Embryonic facial prominence (tissue), 1 donor: Measurements from ENCODE around the gene PATL1.
"Not testable (repeated sequence)": the region's sequence is repeated elsewhere in the genome, so short reads cannot be mapped to it uniquely, and the experiment has no call there.

Source experiments
- DNase-seq: peaks from one replicate; pipeline ENCODE4 v3.0.0-alpha.2; 2016; ENCODE audit errors: extremely low spot score

Gene PATL1

GRCh38 chr11:59668950-59669610, at the start of gene PATL1:
PATL1 (minus strand) TSS chr11:59669037; CDS start chr11:59668895, 142 bp downstream.
- peak; percentile 97 for DNase-seq

GRCh38 chr11:59716051-59716450, 47.2 kb upstream of the PATL1 start:
- DNase-seq, result no peak

GRCh38 chr11:59713745-59714144, 44.9 kb upstream of the PATL1 start, which contains the start of gene OR10V1:
OR10V1 (minus strand) TSS chr11:59713845; CDS start chr11:59713845, 0 bp downstream.
- DNase-seq, result no peak

- DNase-seq, result no peak
Observed at GRCh38 chr11:59710136-59710847, 41.5 kb upstream of the PATL1 start.

GRCh38 chr11:59708537-59708936, 39.7 kb upstream of the PATL1 start:
- DNase-seq, result no peak

- DNase-seq, result no peak
Observed at GRCh38 chr11:59707371-59707770, 38.5 kb upstream of the PATL1 start.

GRCh38 chr11:59706518-59707285, 37.9 kb upstream of the PATL1 start:
- DNase-seq, result no peak

GRCh38 chr11:59705294-59705693, 36.5 kb upstream of the PATL1 start:
- DNase-seq, result no peak

GRCh38 chr11:59703515-59703914, 34.7 kb upstream of the PATL1 start:
- DNase-seq, result not testable (repeated sequence)

GRCh38 chr11:59700157-59700556, 31.3 kb upstream of the PATL1 start:
- DNase-seq, result not testable (repeated sequence)

GRCh38 chr11:59698506-59698905, 29.7 kb upstream of the PATL1 start:
- DNase-seq, result no peak

GRCh38 chr11:59692915-59693314, 24.1 kb upstream of the PATL1 start:
- DNase-seq, result no peak

- no peak for DNase-seq
Observed at GRCh38 chr11:59691156-59691555, 22.3 kb upstream of the PATL1 start.

GRCh38 chr11:59689015-59689414, 20.2 kb upstream of the PATL1 start:
- no peak for DNase-seq

GRCh38 chr11:59681260-59681725, 12.5 kb upstream of the PATL1 start:
- DNase-seq, result not testable (repeated sequence)

- DNase-seq, result no peak
Observed at GRCh38 chr11:59680287-59681154, 11.7 kb upstream of the PATL1 start.

- DNase-seq, result no peak
Observed at GRCh38 chr11:59679347-59679746, 10.5 kb upstream of the PATL1 start.

GRCh38 chr11:59678813-59679165, 10.0 kb upstream of the PATL1 start:
- DNase-seq, result no peak

- DNase-seq, result no peak
Observed at GRCh38 chr11:59678118-59678812, 9.4 kb upstream of the PATL1 start.

- no peak for DNase-seq
Observed at GRCh38 chr11:59676205-59676604, 7.4 kb upstream of the PATL1 start.

- DNase-seq, result no peak
Observed at GRCh38 chr11:59674291-59674690, 5.5 kb upstream of the PATL1 start.
